GM21526 (cell line): ENCODE results near the gene PCNX4.
"Not testable (repeated sequence)": the region's sequence is repeated elsewhere in the genome, so short reads cannot be mapped to it uniquely, and the experiment has no call there.

Experiments used
- ATAC-seq: cut with Tn5 transposase; IDR thresholded peaks from one replicate; pipeline ENCODE4 v1.9.1; 2021; ENCODE audit warnings: moderate library complexity; ENCODE audit not compliant: unreplicated experiment, low FRiP score

PCNX4 gene

GRCh38 chr14:60091550-60092525, at the start of gene PCNX4:
TSS of gene PCNX4 (plus strand) at chr14:60091923. CDS start at chr14:60107639, 15,716 bp downstream.
- ATAC-seq, result peak; percentile 93

- ATAC-seq, result not testable (repeated sequence)
Observed at GRCh38 chr14:60047976-60048375, 43.7 kb upstream of the PCNX4 start.

- ATAC-seq, result no peak
Observed at GRCh38 chr14:60051721-60052221, 40.0 kb upstream of the PCNX4 start.

- ATAC-seq, result no peak
Observed at GRCh38 chr14:60058087-60058486, 33.6 kb upstream of the PCNX4 start.

GRCh38 chr14:60061371-60061770, 30.4 kb upstream of the PCNX4 start:
- ATAC-seq, result no peak

- ATAC-seq, result no peak
Observed at GRCh38 chr14:60064491-60065072, 27.1 kb upstream of the PCNX4 start.

- no peak for ATAC-seq
Observed at GRCh38 chr14:60067882-60068281, 23.8 kb upstream of the PCNX4 start.

GRCh38 chr14:60079723-60080122, 12.0 kb upstream of the PCNX4 start:
- no peak for ATAC-seq

GRCh38 chr14:60085085-60085484, 6.6 kb upstream of the PCNX4 start:
- ATAC-seq, result no peak

GRCh38 chr14:60085693-60086092, 6.0 kb upstream of the PCNX4 start:
- no peak for ATAC-seq

- ATAC-seq, result no peak
Observed at GRCh38 chr14:60087668-60088067, 4.1 kb upstream of the PCNX4 start.

- no peak for ATAC-seq
Observed at GRCh38 chr14:60089221-60089620, 2.5 kb upstream of the PCNX4 start.

GRCh38 chr14:60090864-60091519, 731 bp upstream of the PCNX4 start:
- no peak for ATAC-seq

GRCh38 chr14:60092526-60092920, 800 bp downstream of the PCNX4 start:
- no peak for ATAC-seq

GRCh38 chr14:60093080-60093479, 1.4 kb downstream of the PCNX4 start:
- ATAC-seq, result no peak

- ATAC-seq, result no peak
Observed at GRCh38 chr14:60093606-60094005, 1.9 kb downstream of the PCNX4 start.

- no peak for ATAC-seq
Observed at GRCh38 chr14:60094306-60094897, 2.7 kb downstream of the PCNX4 start.

GRCh38 chr14:60095231-60095630, 3.5 kb downstream of the PCNX4 start:
- no peak for ATAC-seq

GRCh38 chr14:60095781-60096450, 4.2 kb downstream of the PCNX4 start:
- no peak for ATAC-seq

- no peak for ATAC-seq
Observed at GRCh38 chr14:60097974-60098373, 6.3 kb downstream of the PCNX4 start.
